Stimulated activated CD8-positive, alpha-beta memory T cell treated with anti-CD3 and anti-CD28 coated beads, Interleukin-15, amount 100 ng/mL, for 24 hours (primary cell): ENCODE results near the gene TCEAL6.
"Not testable (repeated sequence)": the region's sequence is repeated elsewhere in the genome, so short reads cannot be mapped to it uniquely, and the experiment has no call there.

Experiments used
- DNase-seq: peaks from one replicate; pipeline ENCODE4 v3.0.0-alpha.2; 2020; ENCODE audit warnings: low read depth

The TCEAL6 gene

DNA sequence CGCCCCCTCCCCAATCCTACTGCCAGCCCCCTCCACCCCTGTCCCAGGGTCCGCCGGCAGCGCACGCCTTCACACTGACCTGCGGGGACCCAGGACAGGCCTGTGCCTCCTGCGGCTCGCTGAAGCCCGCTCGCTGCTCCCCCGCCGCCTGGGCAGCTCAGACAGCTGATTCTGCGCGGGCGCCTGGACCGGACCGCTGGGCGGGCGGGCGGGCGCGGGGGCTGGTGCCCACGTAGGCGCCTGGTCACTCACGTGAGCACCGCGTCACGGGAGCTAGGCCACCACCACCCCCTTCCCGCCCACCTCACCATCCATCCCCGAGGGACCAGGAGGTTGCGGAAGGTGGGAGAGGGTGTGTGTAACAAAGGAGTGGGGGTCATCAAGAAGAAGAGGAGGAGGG is at the start of gene TCEAL6:
Gene TCEAL6, minus strand, starts transcription at position 208 of the 400 bp plus-strand sequence.
- DNase-seq: not testable (repeated sequence)

DNA sequence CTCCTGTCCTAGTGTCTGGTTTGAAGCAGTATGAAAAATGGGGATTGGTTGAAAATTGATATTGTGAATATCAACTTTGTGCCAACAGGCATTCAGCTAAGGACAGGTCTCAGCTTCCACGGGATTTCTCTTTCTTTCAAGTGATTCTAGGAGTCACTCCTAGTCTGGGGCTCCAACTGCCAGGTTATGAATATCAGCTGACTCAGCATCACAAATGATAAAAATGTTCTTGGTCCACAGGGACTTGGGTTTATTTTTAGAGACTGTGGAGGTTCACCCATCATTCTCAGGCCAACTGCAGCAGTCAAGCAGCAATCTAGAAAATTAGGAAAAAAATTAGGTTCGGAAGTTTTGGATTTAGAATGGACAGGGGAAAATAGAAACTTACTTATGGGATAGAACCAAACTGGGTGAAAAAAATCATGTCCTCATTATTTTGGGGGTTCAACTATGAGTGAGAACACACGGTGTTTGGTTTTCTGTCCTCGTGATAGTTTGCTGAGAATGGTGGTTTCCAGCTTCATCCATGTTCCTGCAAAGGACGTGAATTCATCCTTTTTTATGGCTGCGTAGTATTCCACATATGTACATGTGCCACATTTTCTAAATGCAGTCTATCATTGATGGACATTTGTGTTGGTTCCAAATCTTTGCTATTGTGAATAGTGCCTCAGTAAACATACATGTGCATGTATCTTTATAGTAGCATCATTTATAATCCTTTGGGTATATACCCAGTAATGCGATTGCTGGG is 43.9 kb upstream of the TCEAL6 start:
- DNase-seq: no peak

DNA sequence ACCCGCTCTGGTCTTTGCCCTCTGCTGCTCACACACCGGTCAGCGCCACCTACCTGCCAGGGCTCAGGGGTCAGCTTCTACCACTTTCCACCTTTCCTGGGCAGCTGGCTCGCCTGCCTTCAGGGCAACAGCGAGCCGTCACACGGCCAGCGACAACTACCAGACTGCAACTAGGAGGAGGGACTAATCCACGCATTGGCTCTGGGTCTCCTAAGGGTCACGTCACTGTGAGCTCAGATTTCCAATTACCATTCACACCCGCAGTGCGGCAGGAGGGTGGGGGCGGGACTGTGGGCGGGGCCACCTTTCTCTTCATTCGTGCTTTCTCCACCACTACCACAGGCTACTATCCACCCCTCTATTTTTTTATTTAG is 13.5 kb upstream of the TCEAL6 start, which contains the start of gene BEX5:
Gene BEX5, minus strand, starts transcription at position 172 of the 374 bp plus-strand sequence. CDS start 1,712 bp downstream, outside the sequence.
- no peak for DNase-seq

DNA sequence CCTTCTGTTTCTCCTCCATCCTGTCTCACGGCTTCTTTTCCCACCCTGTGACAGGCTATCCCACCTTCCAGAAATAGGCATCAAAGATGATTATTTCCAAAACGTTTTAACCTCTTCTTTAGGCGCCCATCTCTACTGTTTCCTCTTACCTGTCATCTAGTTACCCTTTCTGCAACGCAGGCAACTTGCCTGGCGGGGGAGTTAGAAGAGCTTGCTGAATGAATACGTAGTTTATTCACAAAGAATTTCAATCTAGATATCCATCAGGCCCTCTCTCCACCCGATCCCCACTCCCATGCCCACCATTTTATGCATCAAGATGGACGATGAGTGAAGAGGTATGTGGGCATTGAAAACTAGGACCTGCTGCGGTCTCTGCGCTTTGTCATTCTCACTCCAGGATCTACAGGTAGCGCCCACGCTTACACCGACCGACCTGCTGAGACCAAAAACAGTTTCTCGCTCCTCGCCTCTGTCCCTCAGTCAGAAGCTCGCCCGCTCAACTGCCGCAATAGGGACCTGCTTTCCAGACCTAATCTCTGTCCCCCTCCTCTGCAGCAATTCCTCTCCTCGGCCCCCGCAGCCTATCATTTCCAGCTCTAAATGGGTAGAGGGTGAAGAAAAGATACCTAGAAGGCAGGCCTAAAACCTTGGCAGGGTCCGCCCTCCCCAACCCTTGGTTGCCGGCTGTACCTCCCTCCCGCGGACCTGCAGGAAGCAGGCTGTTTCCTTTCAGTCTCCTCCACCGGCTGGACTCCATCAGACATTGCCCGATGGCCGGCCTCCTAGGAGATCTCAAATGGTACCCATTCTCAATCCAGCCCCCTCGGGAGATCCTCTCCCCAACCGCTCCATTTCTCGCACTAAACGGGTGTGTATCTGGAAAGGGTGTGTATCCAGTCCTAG is 12.9 kb upstream of the TCEAL6 start:
- DNase-seq: no peak

DNA sequence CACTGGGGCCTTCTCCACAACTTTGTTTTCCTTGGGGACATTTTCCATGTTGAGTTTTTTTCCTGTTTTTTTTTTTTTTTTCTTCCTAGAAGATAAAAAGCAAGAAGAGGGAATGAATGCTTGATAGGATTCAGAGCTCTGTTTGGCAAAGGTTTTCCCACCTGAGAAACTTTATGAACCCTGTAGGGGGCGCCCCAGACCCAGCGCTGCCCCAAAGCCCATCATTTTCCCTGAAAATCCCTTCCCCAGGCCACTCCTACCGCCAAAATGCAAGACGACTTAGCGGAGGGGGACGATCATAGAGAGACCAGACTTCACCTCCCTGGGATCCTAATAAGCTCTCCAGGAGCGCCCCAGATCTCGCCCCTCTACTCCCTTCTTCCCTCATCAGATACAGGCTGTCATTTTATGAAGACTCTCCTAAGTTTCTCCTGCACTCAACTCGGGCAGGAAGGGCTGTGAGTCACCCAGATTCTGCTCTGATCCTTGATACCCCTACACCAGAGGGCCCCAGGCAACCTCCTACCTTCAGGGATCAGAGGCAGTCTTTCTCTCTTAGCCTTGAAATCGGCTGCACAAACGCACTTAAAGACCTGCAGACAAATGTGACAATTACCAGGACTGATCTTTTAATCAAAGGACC is 12.1 kb upstream of the TCEAL6 start:
- no peak for DNase-seq

DNA sequence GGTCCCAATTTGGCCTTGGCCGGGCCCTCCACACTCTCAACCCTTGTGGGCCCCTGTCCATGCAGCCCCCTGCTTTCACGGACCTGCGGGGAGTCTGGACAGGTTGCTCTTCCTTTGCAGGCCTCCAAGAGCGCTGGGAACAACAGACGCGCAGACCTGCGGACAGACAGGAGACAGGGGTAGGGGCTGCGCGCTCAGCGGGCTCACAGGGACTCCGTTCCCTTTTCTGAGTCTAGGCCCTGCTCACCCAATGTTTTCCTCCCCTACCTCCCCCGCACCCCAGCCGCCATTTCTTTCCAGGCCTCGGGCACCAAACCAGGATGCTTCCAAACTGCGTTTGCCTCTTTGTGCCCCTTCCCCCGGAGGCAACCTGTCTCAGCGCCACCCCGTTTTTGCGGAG is 650 bp downstream of the TCEAL6 start:
- not testable (repeated sequence) for DNase-seq

DNA sequence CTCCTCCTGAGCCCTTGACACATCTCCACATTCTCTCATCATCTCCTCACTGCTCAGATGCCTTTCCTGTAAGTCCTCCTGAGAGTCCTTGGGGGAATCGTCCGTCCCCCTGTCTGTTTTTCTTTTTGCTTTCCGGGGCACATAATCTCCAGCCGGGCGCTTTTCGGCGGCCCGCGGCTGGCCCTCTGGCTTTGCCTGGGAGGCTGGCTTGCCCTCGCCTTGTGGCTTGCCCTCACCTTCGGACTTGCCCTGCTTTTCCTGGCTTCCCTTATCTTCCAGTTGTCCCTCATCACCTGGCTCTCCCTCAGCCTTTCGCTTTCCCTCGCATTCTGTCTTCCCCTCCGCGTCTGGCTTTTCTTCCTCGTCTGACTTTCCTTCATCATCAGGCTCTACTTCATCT is 1.4 kb downstream of the TCEAL6 start:
- DNase-seq: not testable (repeated sequence)

DNA sequence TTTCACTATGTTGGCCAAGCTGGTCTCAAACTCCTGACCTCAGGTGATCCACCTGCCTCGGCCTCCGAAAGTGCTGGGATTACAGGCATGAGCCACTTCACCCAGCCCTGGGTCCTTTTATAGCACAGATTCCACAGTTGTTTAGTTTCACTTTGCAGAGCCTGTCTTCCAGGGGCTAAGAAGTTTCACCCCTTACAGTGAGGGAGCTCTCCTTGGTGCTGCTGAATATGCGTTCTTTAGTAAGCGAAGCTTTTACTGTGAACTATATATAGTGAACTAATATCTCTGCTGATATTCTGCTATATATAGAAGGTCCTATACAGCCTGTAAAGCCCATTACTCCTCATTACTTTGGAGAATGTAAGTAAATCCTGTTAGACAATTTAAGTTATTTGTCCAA is 4.2 kb downstream of the TCEAL6 start:
- DNase-seq: no peak

DNA sequence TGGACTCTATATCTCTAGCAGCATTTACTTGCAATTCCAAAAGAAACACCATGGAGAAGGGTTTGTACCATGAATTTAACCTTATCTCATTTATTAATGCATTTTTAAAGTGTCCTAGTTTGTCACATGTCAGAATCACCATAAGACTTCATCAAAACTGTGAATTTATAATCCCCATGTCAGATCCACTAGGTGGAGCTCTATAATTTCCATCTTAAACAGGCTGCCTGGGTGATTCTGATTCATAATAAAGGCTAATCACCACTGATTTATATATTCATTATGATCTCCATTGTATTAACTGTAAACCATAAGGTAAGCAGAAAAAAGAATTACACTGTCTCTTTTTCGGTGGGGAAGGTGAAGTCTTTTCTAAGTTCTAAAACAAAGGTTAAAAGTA is 12.8 kb downstream of the TCEAL6 start:
- DNase-seq: no peak

DNA sequence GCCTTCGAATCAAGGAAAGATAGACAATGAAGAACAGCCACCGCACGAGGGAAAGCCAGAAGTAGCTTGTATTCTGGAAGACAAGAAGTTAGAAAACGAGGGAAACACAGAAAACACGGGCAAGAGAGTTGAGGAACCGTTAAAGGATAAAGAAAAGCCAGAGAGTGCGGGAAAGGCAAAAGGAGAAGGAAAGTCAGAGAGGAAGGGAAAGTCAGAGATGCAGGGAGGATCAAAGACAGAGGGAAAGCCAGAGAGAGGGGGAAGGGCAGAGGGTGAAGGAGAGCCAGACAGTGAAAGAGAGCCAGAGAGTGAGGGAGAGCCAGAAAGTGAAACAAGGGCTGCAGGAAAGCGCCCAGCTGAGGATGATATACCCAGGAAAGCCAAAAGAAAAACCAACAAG is 15.4 kb downstream of the TCEAL6 start:
- no peak for DNase-seq

DNA sequence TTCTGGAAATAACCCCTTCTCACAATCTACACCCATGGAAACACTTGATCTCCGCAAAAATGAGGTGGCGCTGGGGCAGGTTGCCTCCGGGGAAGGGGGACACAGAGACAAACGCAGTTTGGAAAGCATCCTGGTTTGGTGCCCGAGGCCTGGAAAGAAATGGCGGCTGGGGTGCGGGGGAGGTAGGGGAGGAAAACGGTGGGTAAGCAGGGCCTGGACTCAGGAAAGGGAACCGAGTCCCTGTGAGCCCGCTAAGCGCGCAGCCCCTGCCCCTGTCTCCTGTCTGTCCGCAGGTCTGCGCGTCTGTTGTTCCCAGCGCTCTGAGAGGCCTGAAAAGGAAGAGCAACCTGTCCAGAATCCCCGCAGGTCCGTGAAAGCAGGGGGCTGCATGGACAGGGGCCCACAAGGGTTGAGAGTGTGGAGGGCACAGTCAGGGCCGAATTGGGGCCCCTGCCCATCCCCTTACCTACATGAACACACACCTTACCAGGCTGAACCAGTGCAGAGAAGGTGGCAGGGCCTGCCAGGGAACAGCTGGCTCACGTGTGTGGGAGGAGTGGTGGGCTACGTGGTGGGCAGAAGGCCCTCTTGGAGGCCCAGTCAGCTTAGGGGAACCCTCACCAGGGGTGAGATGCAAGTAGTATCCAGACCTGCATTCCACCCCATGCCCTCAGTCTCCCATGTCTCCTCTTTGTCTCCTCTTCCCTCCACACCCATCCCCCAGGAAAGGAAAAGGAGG is 16.0 kb downstream of the TCEAL6 start:
- not testable (repeated sequence) for DNase-seq

DNA sequence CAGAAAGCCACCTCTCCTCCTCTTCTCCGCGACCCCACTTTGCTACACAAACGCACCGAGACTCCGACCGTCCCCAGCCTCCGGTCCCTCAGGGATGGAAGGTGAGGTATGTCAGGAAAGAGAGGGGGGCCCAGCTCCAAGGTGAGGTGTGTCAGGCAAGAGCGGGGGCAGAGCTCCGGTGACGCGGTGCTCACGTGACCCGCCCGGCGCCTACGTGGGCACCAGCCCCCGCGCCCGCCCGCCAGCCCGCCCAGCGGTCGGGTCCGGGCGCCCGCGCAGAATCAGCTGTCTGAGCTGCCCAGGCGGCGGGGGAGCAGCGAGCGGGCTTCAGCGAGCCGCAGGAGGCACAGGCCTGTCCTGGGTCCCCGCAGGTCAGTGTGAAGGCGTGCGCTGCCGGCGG is 16.8 kb downstream of the TCEAL6 start, which contains the start of gene TCEAL2:
Gene TCEAL2, plus strand, starts transcription at position 244 of the 400 bp plus-strand sequence. CDS start 1,152 bp downstream, outside the sequence.
- DNase-seq: not testable (repeated sequence)

DNA sequence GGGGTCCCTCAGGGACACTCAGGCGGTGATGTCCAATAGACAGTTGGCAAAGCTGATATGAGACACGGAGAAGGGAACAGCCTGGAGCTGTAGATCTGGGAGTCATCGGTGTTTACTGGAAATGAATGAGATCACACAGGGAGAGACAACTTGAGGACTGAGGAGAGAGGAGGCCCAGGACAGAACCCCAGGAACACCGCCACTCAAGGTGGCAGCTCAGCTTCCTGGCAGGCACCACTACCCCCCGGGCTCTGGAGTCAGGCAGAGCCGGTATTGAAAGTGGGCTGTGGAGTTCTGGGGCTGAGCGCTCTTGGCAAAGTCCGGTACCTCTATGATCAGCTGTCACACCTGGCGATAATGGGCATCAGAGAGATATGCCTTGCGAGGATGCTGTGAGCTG is 17.3 kb downstream of the TCEAL6 start:
- not testable (repeated sequence) for DNase-seq

DNA sequence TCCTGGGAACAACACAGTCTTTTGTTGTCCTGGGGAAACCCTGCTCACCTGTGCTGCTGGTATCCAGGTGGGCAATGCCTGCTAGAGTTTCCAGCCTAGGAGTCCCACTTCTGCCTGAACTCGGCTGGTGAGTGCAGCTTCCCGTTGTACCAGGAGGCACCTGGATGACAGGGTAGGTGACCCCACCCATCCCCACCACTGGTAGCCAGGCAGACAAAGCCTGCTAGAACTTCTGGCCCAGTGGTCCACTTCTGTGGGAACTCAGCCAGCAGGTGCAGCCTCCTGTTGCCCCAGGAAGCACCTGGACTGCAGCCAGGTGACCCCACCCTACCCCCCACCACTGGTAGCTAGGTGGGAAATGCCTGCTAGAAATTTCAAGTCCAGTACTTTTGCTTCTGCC is 26.5 kb downstream of the TCEAL6 start:
- no peak for DNase-seq

DNA sequence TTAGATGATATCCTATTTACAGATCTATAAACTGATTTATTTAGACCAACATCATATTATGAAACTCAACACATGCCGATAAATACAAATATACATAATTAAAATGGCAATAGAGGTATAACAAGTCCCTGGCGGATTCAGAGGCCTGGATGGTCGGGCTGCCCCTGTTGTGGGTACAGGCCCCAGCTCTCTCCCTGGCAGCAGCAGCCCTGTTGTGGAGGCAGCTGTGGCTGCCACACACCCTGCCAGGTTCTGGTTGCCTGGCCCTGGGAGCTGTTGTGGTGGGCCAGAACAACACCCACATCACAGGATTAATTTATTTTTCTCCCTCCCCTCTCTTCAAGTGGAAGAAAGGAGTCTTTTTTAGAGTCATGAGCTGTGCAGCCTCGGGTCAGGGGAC is 28.9 kb downstream of the TCEAL6 start:
- DNase-seq: no peak
